Measurements from ENCODE around the gene SLC35F6.

GRCh38 chr2:26738481-26738880, 25.6 kb upstream of the SLC35F6 start:
- TF ChIP-seq EZH2 (IDR thresholded peaks at IDR 0.05; ENCODE audit: low read length) = no peak
- TF ChIP-seq CTCF (optimal IDR thresholded peaks at IDR 0.05 in 1 of 3, IDR thresholded peaks at IDR 0.05 in 1 of 3, conservative IDR thresholded peaks at IDR 0.05 in 1 of 3; ENCODE audit: extremely low read depth in 1 of 3, insufficient read depth in 2 of 3, low read length in 3 of 3) = no peak

Data from keratinocyte (primary cell).